HepG2 (cell line): ENCODE data around the gene CDH2. TPM values are rescaled to one million over a fixed set of nuclear protein-coding genes. Genes with fewer than 3 reads are reported as not detected.

Experiments
- ATAC-seq: fragments of 200-7000 bp; cut with Tn5 transposase; 3 replicates; pipeline ENCODE4 v1.9.1; 2020; ENCODE audit warnings: mild to moderate bottlenecking, moderate library complexity
- BruUV-seq: library from RNA; stranded (reverse); fragments of 400-500 nt; replicated peaks from 2 replicates; lab custom pipeline; 2021; lab: Mats Ljungman, UMichigan
- CTCF ChIA-PET: fragments of 300-600 bp; formaldehyde crosslinking; extraction: SDS; loops from one replicate; lab custom pipeline; 2021; ENCODE audit warnings: low total read pairs, inconsistent platforms, low intra/inter-chr PET ratio; lab: Yijun Ruan, JAX
- POLR2A ChIA-PET: fragments of 350-600 bp; sonication (Branson Sonifier 250); formaldehyde crosslinking; loops from one replicate; lab custom pipeline; 2020; ENCODE audit warnings: antibody characterized with exemption, inconsistent platforms; lab: Yijun Ruan, JAX
- DNase-seq: peaks from one replicate; pipeline ENCODE4 v3.0.0-alpha.2; 2015; ENCODE audit warnings: low spot score
- FAIRE-seq: peaks from 3 replicates; lab custom pipeline; 2011; peaks lifted over from hg19 to GRCh38; lab: Jason Lieb, UNC
- H2AFZ ChIP-seq: one replicate; pipeline ENCODE4 v1.6.1; 2011; ENCODE audit warnings: low read length, inconsistent platforms
- H3K27ac ChIP-seq: fragments of 300-600 bp; 3 replicates; pipeline ENCODE4 v1.8.0; 2011; ENCODE audit warnings: mixed run types, mild to moderate bottlenecking, mixed read lengths, low read length, inconsistent platforms; ENCODE audit not compliant: insufficient read depth; ENCODE audit errors: extremely low read length
- H3K27me3 ChIP-seq, 2 experiments: fragments of 200-600 bp in 1 of 2; 2 replicates in 1 of 2; 3 replicates in 1 of 2; pipeline versions ENCODE4 v1.6.0 to v1.8.0; 2011; ENCODE audit warnings: low read length in 2 of 2, mild to moderate bottlenecking in 2 of 2, moderate library complexity in 2 of 2, inconsistent platforms in 1 of 2; ENCODE audit not compliant: insufficient read depth in 2 of 2, control insufficient read depth in 1 of 2
- H3K36me3 ChIP-seq, 2 experiments: fragments of 200-600 bp in 1 of 2; replicated peaks in 1 of 2; 2 replicates in 1 of 2; 3 replicates in 1 of 2; pipeline versions ENCODE4 v1.5.1 to v1.8.0; 2011; ENCODE audit warnings: low read length in 2 of 2, inconsistent platforms in 1 of 2; ENCODE audit not compliant: insufficient read depth in 2 of 2, control insufficient read depth in 1 of 2
- H3K4me1 ChIP-seq: 2 replicates; pipeline ENCODE4 v1.5.1; 2012; ENCODE audit warnings: low read length, inconsistent platforms; ENCODE audit not compliant: insufficient read depth
- H3K4me2 ChIP-seq: 2 replicates; pipeline ENCODE4 v1.6.0; 2011; ENCODE audit warnings: low read depth, low read length, inconsistent platforms
- H3K4me3 ChIP-seq, 3 experiments: fragments of 200-600 bp in 1 of 3; sonication (generic), shearing (Covaris generic) in 1 of 3; replicated peaks in 1 of 3; 2 replicates each; pipeline ENCODE4 v1.5.1; 2011 to 2016; ENCODE audit warnings: low read length in 3 of 3, inconsistent platforms in 2 of 3, low read depth in 2 of 3, mild to moderate bottlenecking in 2 of 3, control low read depth in 1 of 3, mixed read lengths in 1 of 3; ENCODE audit not compliant: insufficient read depth in 1 of 3
- H3K79me2 ChIP-seq: one replicate; pipeline ENCODE4 v1.6.1; 2011; ENCODE audit warnings: low read length, inconsistent platforms; ENCODE audit not compliant: insufficient read depth
- H3K9ac ChIP-seq: 2 replicates; pipeline ENCODE4 v1.6.0; 2011; ENCODE audit warnings: mild to moderate bottlenecking, low read depth, low read length, inconsistent platforms; ENCODE audit not compliant: insufficient read depth
- H3K9me3 ChIP-seq: 2 replicates; pipeline ENCODE4 v1.5.1; 2012; ENCODE audit warnings: mild to moderate bottlenecking, low read length
- H4K20me1 ChIP-seq: 2 replicates; pipeline ENCODE4 v1.6.0; 2011; ENCODE audit warnings: inconsistent platforms, mild to moderate bottlenecking, low read length, moderate library complexity; ENCODE audit not compliant: insufficient read depth
- EHMT2 ChIP-seq: fragments of 200-600 bp; sonication (generic); IDR thresholded peaks from 2 replicates; pipeline ENCODE4 v1.7.0; 2017; ENCODE audit warnings: antibody characterized with exemption, low read depth, low read length, borderline replicate concordance
- POLR2AphosphoS5 ChIP-seq: IDR thresholded peaks from 2 replicates; pipeline ENCODE4 v1.6.1; 2012; ENCODE audit warnings: low read depth, low read length
- SMC3 ChIP-seq: IDR thresholded peaks from 2 replicates; pipeline ENCODE4 v1.6.1; 2011; ENCODE audit warnings: low read length, improper control_type of control experiment
- STAG1 ChIP-seq: sonication (generic); formaldehyde crosslinking; IDR thresholded peaks from 2 replicates; pipeline ENCODE4 v1.4.0; 2020; ENCODE audit warnings: missing genetic modification reagents
- ZNF3 ChIP-seq: IDR thresholded peaks from 2 replicates; pipeline ENCODE4 v1.7.0; 2017; ENCODE audit warnings: inconsistent platforms
- WGBS: methylation state at CpG from one replicate; pipeline ENCODE4 v1.1.6; 2017; ENCODE audit warnings: low lambda C conversion rate; 5-methylcytosine and 5-hydroxymethylcytosine counted together
- in situ Hi-C: cut with HindIII; loops from 2 replicates; pipeline ENCODE4 v1.10.0; 2017; ENCODE audit warnings: low pct_unique_long_range_greater_than_20kb; ENCODE audit not compliant: extremely low pct_ligation_motif_present
- intact Hi-C: fragments of 100-400 bp; cut with micrococcal nuclease; formaldehyde crosslinking; loops from one replicate; pipeline ENCODE4 v1.10.0; 2022; ENCODE audit not compliant: unreplicated experiment
- polyA plus RNA-seq, 8 experiments: library from polyadenylated mRNA; depleted of rRNA in 3 of 8; stranded (reverse) in 7 of 8; unstranded in 1 of 8; fragments of >200 nt; fragmentation: Illumina TruSeq in 4 of 8; extraction: Trizol in 4 of 8; gene quantifications; 2 replicates each; pipeline versions ENCODE4 v1.2.1 to v1.2.3, GENCODE V29; 2011 to 2016; ENCODE audit warnings: low read depth in 4 of 8, missing spikeins in 1 of 8, mixed read lengths in 1 of 8; ENCODE audit not compliant: insufficient read depth in 1 of 8
- total RNA-seq, 5 experiments: library from RNA; depleted of rRNA; stranded (reverse); fragments of >200 nt; fragmentation: Illumina TruSeq; extraction: Trizol; gene quantifications; 2 replicates each; pipeline ENCODE4 v1.2.3, GENCODE V29; 2016; ENCODE audit warnings: low read depth in 1 of 5
- TF ChIP-seq, protein P1 (sequence below): IDR thresholded peaks from 2 replicates; pipeline ENCODE4 v1.6.1; 2016; ENCODE audit warnings: missing biosample characterization, missing genetic modification reagents, low read depth

The CDH2 gene
- total and polyA plus RNA-seq, 2 of the 13 experiments (the other 11 are each of a cell fraction or from before 2014, with no cell fraction given) = 18.6 to 36.1 TPM

DNA sequence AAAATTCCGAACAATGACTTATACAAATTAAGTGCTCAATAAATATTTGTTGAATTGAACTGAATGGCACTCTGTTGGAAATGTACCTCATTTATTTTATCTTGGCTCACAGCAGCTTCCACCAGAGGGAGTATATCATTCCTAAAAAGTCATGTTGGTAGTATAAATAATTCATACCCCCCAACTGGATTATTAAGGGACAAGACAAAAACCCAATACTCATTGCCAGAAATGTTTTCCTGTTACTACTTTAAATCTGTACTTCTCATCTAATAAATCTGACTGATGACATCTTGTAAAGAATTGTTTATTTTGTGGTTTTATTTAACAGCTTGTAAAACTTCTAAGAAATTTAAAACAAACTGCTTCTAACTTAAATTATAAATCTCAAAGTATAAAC lies 163.9 kb downstream of the CDH2 start:
- DNase-seq (peak; percentile 13), ATAC-seq (no peak), FAIRE-seq (no peak)
- intact Hi-C loops = loop anchor here (1.0 to 5.0 kb wide), 3 partner anchors 114 to 176 kb away; no protein-coding TSS in a partner anchor
- no peak overlapping the region for H2AFZ ChIP-seq
- no peak overlapping the region for H3K4me2 ChIP-seq
- WGBS = 67% methylated on average over 1 of the region's 1 CpG
- no peaks in the 10 kb centered on the region for H3K79me2 ChIP-seq
- ChIA-PET CTCF (interaction anchor here (1.6 kb wide), 1 partner anchor 176 kb away, joined by 12 read pairs; no protein-coding TSS in a partner anchor), POLR2A (no interaction called here)
- H3K27ac ChIP-seq = no peak overlapping the region
- H3K4me1 ChIP-seq = peaks cover 8% of the 10 kb centered on the region; the same call in 1 of the 2 replicates
- no TSS peak for BruUV-seq
- H3K9me3 ChIP-seq = no peaks in the 10 kb centered on the region
- no peak overlapping the region for H3K9ac ChIP-seq
- TF ChIP-seq STAG1 (CRISPR knock-in tag) (peak; percentile 56), EHMT2 (no peak), POLR2AphosphoS5 (no peak), SMC3 (peak; percentile 13; the same call in 1 of the 2 replicates), ZNF3 (CRISPR knock-in tag) (no peak)
- H3K4me3 ChIP-seq = no peak overlapping the region
- in situ Hi-C loops = no loop called here
- no peaks in the 10 kb centered on the region for H4K20me1 ChIP-seq
- no peaks in the 10 kb centered on the region for H3K27me3 ChIP-seq
- H3K36me3 ChIP-seq = peaks cover 2 to 5% of the 10 kb centered on the region in 2 experiments; a peak in 2 of 5 replicates

DNA sequence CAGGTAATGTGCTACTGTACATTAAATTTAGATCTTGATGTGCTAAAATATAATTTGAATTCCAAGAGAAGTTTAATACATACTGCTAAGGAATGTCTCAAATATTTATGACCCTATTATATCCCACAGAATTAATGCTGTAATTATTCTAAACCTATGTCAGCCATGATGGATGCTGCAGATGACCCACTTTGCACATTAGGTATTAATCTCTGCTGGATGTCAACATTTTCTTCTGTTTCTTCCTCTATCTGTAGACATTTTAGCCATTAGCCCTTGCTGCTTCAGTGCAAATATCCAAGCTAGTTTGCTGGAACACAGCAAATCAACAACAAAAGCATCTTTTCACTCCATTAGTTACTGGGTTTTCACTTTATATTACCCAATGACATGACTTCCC lies 164.6 kb downstream of the CDH2 start:
- DNase-seq = no peak
- Histone ChIP-seq H3K4me2 (no peak overlapping the region), H3K36me3 (peaks cover 2 to 5% of the 10 kb centered on the region in 2 experiments; a peak in 2 of 5 replicates), H3K4me3 (no peak overlapping the region), H3K9me3 (no peaks in the 10 kb centered on the region), H3K9ac (no peak overlapping the region), H3K79me2 (no peaks in the 10 kb centered on the region), H3K4me1 (peaks cover 8% of the 10 kb centered on the region; the same call in 1 of the 2 replicates), H4K20me1 (no peaks in the 10 kb centered on the region), H3K27ac (no peak overlapping the region), H3K27me3 (no peaks in the 10 kb centered on the region), H2AFZ (no peak overlapping the region)
- no peak for FAIRE-seq
- TF ChIP-seq, protein P1, sequence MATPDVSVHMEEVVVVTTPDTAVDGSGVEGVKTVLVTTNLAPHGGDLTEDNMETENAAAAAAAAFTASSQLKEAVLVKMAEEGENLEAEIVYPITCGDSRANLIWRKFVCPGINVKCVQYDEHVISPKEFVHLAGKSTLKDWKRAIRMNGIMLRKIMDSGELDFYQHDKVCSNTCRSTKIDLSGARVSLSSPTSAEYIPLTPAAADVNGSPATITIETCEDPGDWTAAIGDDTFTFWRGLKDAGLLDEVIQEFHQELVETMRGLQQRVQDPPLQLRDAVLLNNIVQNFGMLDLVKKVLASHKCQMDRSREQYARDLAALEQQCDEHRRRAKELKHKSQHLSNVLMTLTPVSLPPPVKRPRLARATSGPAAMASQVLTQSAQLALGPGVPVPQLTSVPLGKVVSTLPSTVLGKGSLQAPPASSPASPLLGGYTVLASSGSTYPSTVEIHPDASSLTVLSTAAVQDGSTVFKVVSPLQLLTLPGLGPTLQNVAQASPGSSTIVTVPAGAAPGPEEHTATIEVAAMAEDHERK (CRISPR knock-in tag) = no peak
- in situ Hi-C loops (no loop called here), intact Hi-C loops (loop anchor here (5.0 kb wide), 1 partner anchor 115 kb away; no protein-coding TSS in a partner anchor)
- ChIA-PET CTCF (interaction anchor here (1.6 kb wide), 1 partner anchor 177 kb away, joined by 12 read pairs; no protein-coding TSS in a partner anchor), POLR2A (no interaction called here)
- no TSS peak for BruUV-seq
- no peak for ATAC-seq
